Hindlimb muscle (tissue), 1 donor: ENCODE measurements around the gene SMPD4. TPM values are rescaled to one million over a fixed set of nuclear protein-coding genes. Genes with fewer than 3 reads are reported as not detected.
"Not testable (repeated sequence)": the region's sequence is repeated elsewhere in the genome, so short reads cannot be mapped to it uniquely, and the experiment has no call there.

ENCODE experiments used
- DNase-seq: peaks from one replicate; pipeline ENCODE4 v3.0.0-alpha.2; 2013
- polyA plus RNA-seq: library from polyadenylated mRNA; unstranded; fragments of 120-200 nt; gene quantifications from one replicate; pipeline ENCODE4 v1.2.1, GENCODE V29; 2013; ENCODE audit not compliant: insufficient read length

Gene SMPD4
- polyA plus RNA-seq, 1 donor: 40.6 TPM

DNA sequence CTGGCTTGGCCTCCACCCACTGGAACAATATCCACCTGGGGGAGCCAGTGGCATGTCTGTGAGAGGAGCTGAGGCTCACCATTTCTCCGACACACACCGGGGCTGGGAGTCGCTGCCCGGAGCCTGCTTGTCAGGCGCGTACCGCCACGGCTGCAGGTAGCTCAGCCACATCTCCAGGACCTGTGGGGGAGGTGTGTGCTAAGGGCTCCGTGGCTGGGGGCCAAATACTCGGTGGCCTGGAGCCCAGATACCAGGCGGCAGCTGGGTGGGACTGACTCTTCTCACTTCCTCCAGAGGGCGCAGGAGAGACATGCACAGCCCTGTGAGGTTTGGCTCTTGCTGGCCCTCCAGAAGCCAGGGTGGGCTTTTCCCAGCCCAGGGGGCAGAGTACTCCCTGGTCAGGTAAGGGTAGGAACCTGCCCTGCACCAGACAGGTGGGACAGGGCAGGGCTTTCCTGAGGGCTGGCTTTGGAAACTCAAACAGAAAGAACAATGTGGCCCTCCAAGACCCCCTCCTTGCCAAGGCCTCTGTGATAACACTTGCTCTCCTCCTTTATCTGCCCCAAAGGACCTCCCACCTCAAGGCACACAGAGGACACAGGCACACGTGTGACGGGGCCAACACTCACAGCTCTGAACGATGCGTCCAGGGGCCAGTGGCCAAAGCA is 25.3 kb downstream of the SMPD4 start:
- peak; percentile 11 for DNase-seq

DNA sequence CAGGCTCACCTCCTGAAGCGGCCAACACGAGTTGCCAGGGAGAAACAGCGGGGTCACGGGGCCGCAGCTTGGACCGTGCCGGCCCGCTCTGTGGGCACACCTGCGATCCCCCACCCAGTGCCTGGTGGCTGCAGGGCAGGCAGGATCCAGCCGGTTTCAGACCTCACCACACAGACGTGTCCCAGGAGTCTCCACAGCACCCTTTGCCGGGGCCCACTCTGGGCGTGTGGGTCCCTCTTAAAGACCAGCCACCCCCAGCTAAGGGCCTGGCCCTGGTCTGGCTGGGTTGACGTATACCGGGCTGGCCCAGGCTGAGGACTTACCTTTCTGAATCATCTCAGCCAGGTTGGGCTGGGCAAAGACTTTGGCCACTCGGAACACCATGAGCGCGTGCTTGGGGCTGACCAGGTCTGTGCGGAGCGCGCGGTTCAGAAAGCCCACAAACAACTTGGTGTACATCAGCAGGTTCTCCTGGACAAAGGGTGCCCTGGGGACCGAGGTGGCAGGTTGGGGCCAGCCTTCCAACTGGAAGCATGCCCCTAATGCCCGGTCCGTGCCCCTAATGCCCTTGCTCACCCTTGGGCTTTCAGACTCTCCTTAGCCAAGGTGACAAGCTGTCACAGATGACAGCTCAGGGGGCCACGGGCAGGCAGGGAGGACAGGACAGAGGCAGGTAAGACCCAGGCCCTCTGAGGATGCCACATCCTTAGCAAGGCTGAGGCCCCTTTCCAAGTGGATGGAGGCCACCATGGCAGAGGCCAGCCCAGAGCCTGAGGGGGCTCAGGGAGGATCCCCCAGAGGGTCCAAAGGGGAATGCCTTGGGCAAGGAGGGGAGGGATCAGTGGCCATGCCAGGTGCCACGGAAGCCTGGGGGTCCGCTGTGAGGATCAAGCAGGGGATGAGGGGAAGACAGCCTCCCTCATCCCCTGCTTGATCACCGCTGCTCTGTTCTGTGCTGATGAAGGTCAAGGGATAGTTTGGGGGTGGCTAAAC is 26.3 kb downstream of the SMPD4 start:
- no peak for DNase-seq

DNA sequence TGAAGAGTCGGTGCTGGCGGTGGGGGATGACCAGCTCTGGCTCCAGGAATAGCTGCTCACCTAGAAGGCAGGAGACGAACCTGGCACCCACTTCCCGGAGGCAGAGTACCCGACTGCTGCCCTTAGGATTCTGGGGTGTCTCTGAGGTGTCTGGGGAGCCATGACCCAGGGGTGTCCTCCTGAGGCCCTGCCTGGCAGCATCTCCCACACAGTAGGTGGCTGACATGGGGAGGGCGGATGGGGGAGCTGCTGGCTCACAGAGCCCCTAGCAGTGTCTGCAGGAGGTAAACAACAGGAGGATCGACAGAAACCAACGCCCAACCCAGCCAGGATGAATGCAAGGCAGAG is 27.0 kb downstream of the SMPD4 start:
- not testable (repeated sequence) for DNase-seq

DNA sequence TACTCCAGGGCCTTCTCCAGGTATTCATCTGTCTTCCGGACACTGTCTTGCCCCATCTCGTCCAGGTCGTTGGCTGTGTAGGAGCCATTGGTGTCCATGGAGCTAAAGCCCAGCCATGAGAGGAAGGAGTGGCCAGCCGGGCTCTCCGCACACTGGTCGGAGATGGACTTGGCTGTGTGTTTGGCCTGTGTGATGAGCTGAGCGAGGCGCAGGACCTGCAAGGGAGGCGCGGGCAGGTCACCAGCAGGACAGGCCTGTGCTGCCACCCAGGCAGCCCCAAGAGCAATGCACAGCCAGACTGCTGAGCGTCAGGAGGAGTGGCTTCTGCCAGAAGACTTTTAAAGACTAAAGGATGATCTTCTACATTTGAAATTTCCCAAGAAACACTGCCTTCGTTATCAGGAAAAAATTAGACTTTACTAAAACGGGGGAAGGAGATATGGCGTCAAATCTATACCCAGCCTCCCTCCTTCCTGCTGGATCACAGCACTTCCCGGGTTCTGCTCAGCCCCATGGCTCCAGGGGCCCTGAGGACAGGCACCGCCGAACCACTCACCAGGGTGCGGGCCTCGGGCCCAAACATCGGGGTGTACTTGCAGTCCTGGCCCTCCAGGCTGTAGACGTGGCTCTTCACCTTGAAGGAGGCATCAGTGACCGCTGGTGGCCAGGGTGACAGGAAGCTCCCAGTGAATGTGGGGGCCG is 27.5 kb downstream of the SMPD4 start:
- DNase-seq: not testable (repeated sequence)

DNA sequence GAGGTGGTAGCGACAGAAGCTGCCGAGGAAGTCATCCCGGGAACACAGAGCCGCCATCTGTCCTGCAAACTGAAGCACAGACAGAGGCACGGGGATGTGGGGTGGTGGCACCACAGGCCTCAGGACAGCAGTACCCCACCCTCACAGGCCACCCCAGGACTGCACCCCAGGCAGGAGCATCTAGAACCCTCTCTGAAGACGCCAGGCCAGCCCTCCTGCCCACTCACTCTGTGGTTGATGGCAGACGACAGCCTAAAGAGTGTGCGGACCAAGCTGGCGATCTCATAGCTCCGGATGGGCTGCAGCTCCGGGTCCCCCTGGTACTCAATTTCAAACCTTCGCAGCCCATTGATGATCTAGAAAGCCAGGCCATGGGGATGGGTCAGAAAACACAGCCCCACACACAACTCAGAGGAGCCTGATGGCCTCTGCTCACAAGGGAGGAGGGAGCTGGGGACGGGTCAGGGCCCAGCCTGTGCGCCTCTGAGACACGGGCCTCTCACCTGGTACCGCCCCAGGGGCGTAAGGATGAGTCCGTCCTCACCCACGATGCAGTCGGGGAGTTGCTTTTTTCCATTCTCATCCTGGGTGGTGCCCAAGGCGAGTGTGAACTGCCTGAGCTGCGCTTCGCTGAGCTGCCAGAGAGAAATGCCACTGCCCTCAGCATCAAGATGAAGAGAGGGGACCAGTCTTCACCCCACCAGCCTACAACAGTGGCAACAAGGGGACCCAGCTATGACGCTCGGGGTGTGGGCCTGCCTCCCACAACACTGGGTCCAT is 28.4 kb downstream of the SMPD4 start:
- DNase-seq: no peak

DNA sequence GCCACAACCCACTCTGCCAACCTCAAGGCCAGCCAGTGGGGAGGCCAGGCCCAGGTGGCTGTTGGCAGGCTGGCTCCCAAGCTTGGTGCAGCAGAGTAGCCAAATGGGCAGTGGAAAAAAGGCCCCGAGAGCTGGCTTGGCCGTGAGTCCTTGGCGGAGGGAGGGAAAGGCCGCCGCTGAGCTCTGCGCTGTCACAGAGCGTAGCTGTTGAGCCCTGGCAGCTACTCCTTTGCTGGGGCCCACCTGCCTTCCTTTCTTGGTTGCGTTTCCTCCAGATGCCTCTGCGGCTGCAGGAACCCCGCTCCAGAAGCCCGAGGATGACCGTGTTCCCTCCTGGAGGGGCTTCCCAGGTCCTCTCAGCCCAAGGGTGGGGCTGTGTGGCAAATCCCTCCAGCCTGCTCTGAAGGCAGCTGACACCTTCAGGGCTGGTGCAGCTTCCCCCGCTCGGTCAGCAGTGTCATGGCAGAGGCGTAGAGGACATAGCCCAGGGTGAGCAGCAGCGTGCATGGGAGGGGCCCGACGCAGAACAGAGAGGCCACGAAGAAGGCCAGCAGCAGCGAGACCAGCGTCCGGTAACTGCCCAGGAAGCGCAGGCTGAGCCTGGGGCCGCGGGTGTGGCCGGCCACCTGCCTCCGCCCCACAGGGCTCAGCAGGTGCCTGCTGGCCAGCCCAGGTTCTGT is 29.1 kb downstream of the SMPD4 start:
- DNase-seq: not testable (repeated sequence)

DNA sequence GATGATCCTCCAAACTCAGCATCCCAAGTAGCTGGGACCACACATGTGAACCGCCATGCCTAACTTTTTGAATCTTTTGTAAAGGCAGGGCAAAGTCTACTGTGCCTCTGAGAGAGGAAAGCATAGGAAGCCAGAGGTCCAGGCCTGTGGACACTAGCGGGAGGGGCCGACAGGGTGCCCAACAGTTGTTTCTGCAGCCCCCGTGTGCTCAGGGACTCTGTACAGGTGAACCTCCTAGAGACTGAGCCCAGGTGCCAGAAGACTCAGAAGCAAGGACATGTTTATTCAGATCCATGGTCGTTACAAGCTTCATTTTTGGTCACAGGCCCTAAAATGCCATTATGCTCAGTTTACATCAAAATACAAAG is 30.3 kb downstream of the SMPD4 start:
- DNase-seq: not testable (repeated sequence)

DNA sequence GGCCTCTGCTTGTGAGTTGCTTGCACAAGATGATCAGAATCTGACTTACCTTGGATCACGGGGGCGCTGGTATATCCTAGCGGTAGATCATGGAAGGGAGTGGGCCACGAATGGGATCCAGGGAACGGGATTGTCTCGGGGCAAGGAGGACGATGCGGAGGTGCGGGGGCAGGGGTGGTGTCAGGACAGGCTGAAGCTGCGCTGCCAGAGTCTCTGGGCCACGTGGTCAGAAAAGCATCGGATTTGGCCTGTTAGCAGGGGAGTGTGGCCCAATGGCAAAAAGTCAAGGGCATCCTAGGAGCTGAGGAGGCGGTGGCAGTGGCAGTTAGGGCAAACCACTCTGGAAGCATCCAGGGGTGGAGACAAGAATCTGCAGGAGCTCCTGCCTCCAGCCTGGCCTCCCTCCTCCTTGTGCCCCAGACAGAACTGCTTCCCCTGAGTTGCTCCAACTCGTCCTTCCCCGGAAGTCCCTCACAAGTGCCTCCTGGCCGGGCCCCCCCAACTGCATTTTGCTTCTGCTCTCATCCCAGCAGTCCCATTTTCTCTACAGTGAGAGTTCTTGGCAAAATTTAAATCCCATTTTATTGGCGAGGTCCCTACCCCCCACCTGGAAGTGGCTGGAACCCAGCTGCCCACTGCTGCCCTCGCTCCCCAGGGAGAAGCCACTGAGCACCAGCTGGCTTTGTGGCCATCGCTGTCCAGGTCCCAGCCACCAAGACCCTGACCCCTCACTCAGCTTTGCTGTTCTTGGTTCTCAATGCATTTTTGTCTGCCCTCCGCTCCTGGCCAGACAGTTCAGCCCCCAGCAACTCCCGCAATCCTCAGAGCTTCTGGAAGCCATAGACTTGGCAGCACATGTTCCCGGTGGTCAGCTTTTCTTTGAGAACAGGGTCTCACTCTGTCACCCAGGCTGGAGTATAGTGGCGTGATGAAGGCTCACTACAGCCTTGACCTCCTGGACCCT is 30.9 kb downstream of the SMPD4 start:
- DNase-seq: no peak

DNA sequence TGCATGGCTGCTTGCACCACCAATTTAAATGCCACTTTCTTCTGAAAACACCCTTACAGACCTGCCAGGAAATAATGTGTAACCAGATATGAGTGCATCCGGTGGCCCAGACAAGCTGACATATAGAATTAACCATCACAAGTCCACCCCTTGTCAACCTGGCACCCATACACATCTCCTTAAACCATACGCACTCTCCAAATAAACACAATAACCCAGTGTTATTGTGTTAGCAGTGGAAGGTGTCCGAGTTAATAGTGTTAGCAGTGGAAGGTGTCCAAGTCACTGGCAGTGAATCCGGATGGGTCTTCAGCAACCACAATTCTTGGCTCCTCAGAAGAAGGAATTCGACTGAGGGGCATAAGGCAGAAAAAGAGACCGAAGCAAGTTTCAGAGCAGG is 32.9 kb downstream of the SMPD4 start:
- not testable (repeated sequence) for DNase-seq

DNA sequence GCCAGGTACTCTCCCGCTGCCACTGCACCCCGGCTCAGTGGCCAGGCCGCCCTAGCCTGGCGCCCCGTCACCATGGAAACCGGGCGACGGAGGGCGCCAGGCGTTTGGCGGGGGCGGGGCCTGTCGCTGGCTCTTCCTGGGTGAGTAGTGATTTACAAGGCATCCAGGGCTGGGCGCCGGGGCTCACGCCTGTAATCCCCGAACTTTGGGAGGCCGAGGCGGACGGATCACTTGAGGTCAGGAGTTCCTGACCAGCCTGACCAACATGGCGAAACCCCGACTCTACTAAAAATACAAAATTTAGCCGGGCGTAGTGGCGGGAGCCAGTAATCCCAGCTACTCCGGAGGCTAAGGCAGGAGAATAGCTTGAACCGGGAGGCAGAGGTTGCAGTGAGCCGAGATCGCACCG is 36.4 kb downstream of the SMPD4 start, which contains the start of gene CCDC74B:
Gene CCDC74B, minus strand, starts transcription at position 107 of the 409 bp plus-strand sequence. CDS start 116 bp downstream, outside the sequence.
- DNase-seq: peak; percentile 24

DNA sequence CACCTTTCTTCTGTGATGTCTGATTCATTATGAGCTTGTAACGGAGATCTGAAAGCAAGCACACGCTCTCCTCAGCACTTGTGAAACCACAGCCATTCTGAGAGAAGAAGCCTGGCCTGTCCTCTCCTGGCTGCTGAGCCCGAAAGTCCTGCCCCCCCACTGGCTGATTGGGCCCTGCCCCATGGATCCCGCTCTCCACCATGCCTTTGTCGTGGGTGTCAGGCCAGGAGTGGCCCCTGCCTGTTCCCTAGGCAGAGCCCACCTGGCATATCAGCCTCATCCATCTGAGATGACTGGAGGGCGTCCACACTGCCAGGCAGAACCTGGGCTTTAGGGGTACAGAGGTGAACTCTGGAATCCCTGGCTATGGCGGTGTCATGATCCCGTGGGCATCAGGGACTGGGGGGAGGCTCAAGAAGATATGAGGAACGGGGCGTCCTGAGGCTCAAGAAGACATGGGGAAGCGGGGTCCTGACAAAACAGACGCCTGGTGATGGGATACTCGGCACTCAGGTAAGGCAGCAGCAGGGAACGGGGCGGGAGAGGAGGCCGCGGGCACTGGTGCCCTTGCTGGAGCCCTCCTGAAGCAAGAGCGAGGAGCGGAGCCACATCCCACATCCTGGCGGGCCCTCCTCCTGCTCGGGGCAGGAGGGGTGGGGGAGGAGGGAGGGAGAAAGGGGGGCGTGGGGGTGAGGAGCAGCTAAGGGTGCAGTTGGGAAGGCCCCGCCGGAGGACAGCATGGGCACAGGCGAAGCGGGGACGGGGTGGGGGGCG is 37.9 kb downstream of the SMPD4 start:
- not testable (repeated sequence) for DNase-seq

DNA sequence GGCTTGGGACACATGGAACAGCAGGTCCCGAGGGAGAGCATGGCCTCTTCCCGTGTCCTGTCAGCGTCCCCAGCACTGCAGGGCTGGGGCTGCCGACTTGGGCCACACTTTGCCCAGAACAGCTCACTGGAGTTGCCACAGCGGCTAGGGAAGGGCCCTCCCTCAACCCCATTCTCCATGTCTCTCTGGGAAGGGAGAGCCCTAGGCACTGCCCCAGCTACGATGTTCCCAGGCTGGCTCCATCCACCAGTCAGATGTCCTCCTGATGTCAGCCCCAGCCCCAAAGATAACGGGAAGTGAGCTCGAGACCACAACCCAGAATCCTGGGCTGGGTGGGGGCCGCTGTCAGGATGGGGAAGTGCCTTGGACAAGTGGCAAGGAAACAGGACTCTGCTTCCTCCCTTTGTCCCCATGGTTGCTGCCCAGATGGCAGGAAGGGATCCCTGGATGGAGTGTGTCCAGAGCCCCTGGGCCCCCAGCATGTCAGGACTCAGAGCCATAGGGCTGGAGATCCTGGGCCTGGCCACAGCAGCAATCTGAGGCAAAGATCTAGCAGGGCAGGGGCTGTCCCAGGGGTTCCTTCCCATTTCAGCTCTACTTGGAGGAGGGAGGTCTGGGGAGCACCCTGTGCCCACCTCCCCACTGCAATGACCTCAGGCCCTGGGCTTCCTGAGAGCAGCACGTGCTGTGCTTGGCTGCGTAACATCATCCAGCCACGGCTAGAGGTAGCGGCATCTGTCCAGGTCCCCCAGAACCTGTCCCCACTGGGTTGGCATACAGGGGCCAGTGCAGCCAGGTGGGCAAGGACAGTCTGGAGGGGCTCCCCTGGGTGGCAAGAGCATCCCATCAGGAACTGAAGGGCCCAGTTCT is 38.8 kb downstream of the SMPD4 start:
- DNase-seq: not testable (repeated sequence)

DNA sequence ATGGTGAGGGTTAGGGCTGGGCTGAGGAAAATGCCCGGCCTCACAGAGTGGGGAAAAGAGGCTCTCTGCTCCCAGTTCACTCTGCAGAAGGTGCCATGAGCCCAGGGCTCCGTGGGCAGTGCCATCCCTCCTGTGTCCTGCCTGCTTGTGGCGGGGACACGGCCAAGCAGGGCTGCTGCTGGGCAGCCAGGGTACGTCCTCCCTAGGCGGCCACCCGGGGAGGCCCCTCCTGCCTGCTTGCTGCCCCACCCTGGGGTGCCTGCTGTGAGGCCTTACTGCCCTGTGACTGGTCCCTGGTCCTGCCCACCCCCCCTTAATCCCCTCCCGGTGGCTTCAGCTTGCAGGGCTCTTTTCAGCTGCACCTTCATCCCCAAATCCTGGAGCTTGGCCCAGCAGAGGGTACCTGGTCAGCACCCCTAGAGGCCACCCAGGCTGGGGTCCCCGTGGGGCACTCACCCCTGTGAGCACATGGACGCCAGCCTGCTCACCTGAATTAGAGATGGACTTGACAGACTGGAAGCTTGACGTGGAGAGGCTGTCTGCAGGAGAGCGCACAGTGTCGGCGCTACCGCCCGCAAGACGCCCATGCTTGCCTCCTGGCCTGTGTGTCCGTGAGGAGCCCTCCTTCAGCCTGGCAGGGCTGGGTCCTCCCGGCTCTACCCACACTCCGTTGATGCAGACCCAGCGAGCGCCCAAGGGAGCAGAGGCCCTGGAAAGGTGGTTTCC is 39.6 kb downstream of the SMPD4 start:
- DNase-seq: not testable (repeated sequence)

DNA sequence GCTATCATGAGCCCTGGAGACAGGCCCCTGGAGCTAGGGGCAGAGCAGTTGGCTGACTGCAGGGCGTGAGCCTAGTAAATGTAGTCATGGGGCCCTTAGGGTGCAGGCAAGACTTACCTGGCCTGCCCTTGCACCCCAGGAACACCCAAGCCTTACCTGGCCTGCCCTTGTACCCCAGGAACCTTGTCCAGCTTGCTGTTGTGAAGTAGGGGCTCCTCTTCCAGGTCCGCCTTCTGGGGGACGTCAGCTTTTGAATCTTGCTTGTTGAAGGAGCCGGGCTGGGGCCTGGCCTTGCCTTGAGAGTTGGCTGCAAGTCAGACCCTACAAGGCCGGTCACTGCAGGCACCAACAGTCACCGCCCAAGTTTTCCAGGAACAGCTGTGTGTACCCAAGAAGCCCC is 40.4 kb downstream of the SMPD4 start:
- not testable (repeated sequence) for DNase-seq

DNA sequence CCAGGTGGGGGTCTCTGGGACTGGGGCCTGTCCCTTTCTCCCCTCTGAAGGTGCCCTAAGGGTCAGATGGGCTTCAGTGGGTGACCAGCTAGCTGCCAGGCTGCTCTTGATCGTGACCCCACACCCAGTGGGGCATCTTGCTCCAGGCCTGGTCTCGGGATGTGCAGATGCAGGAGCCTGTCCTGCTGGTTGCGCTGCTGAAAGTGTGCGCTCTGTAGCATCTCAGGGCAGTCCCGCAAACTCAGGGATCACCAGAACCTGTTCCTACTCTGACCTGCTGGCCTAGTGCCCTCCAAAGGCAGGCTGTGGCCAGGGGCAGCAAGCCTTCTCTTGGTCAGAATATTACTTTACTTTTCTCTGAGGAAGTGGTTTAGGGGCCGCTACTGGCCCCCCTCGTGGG is 40.9 kb downstream of the SMPD4 start:
- DNase-seq: not testable (repeated sequence)

DNA sequence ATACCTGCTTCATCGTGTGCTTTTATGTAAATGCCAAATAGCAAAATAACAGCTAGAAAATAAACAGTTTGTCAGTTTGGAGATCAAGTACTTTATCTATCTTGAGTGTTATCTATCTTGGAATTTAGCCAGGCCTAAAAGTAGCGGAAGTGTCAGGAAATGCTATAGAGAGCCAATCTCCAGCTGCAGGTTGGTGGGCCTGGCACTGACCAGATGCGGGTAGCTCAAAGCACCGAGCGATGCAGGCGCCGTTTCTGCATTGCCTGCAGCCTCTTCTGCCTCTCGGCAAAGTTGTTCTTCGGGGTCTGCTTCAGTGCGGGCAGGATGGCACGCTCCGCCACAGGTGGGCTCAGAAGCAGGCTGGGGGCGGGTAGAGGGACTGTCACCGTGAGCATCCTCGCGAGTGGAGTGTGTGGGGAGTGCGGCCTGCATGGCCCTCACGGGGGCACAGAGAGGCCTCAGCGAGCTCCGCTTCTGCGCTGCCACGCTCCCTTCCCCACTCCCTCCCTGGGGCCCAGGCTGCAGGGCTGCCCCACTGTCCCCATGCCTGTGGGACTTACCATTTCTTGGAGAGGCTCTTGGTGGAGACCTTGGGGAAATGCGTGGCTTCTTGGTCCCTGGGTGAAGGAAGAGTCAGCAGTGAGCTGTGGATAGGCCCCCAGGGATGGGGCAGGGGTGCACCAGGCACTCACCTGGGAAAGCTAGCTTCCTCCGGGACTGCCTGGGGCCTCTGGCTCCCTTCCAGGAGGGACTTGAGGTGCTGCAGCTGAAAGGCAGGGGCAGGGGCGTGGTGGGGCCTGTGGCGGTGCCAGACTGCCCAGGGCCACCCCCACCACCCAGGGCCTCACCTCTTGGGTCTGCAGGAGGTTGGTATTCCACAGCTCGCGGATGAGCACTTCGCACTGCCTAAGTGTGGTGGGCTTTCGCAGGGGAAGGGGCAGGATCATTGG is 41.8 kb downstream of the SMPD4 start:
- not testable (repeated sequence) for DNase-seq
